ENCODE results near the gene CST3. TPM values are rescaled to one million over a fixed set of nuclear protein-coding genes. Genes with fewer than 3 reads are reported as not detected.
"Not testable (repeated sequence)": the region's sequence is repeated elsewhere in the genome, so short reads cannot be mapped to it uniquely, and the experiment has no call there.

The CST3 gene
- total RNA-seq, 1 donor from 2014 or later, result 2,306 TPM

DNA sequence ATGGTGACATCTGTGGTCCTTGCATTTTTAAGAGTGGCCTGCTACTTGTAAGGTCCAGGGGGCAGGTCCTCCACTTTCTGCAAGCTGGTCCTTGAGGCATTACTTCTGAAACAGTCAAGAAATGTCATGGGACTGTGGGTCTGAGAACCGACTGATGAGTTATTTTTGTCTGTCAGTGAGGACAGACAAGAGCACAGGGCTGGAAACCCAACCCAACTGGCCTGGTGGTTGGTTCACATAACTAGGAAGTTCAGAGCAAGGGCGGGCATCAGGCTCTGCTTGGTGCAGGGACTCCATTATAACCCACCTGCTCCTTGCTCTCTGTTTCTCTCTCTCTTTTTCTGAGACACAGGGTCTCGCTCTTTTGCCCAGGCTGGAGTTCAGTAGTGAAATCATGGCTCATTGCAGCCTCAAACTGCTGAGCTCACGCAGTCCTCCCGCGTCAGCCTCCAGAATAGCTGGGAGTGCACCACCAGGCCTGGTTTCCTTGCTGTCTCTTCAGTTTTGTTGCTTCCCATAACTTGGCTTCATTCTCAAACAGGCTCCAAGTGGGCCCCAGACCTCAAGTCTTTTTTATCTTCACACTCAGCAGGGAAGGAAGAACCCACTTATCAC lies 9.2 kb downstream of the CST3 start:
- DNase-seq (ENCODE audit: low spot score), result no peak

DNA sequence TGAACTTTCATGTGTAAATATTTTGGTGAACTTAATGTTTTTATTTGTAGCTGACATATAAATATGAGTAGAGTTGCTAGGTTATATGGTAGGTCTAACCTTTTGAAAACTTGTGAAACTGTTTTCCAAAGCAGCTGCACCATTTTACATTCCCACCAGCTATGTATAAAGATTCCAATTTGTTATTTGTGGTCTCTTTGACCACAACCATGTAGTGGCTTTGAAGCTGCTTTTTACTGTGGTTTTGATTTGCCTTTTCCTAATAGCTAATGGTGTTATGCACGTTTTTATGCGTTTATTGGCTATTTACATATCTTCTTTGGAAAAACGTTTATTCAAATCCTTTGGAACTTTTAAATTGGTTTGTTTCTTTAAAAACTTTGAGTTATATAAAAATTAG lies 10.3 kb downstream of the CST3 start:
- DNase-seq (ENCODE audit: low spot score), result no peak

DNA sequence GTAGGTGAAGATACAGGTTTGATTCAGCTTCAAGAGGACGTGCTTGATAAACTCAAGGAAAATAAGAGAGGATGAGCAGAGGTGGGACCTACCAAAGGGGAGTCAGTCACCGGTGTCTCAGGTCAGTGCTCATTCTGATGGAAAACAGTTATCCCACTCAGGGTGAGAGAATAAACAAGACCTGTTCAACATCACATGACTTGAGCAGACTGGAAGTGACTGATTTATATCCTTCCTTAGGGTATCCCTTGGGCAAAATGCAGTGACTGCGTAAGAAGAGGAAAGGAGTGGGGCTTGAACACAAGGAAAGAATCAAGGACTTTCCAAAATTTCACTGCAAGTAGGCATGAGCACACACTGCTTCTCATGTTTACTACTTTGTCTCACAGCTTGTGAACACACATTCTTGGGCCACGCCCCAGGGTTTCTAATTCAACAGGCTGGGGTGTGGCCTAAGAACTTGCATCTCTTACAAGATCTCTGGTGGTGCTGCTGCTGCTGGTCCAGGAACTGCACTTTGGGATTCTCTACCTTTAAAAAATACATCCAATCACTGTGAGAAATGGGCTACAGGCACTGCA lies 11.6 kb downstream of the CST3 start:
- DNase-seq (ENCODE audit: low spot score), result peak; percentile 41

DNA sequence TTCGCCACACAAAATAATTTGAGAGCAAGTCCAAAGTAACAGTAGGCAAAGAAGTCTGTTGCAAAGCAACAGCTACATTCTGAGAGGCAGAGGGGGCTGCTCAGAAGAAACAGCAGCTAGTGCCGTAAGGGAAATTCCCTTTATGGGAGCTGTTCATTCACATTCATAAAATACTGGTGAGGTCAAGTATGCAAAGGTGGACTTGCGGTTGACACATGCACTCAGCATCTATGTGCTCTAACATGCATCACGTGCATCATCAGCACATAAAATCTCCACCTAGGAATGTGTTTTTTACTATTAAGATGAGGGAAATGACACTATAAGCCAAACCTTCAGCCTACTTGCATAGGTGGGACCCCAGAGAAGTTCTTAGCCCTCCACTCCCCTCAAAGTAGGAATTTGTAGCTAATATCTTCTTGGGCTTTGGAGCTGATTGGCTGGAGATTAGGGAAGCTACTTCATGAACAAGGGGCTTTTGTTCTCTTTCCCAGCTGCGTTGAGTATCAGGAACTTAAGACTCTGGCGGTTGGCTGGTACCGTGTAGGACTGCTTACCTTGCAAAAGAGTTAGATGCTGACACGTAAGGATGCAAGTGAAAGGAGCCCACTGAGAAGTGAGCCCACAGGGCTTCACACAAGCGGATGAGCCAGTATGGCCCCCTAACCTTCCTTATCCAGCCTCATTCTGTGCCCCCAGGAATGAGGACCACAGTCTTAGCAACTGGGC lies 12.4 kb downstream of the CST3 start:
- DNase-seq (ENCODE audit: low spot score), result no peak

DNA sequence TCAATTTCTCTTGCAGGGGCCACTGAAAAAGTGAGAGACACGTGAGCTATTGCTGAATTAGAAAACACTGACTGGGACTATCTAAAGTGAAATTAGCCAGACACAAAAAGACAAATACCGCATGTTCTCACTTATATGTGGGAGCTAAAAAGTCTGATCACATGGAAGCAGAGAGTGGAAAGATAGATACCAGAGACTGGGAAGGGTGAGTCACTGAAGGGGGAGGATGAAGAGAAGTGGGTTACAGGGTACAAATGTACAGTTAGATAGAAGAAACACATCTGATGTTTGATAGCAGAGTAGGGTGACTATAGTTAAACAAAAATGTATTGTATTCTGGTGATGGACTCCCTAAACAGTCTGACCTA lies 13.4 kb downstream of the CST3 start:
- DNase-seq (ENCODE audit: low spot score), result no peak

DNA sequence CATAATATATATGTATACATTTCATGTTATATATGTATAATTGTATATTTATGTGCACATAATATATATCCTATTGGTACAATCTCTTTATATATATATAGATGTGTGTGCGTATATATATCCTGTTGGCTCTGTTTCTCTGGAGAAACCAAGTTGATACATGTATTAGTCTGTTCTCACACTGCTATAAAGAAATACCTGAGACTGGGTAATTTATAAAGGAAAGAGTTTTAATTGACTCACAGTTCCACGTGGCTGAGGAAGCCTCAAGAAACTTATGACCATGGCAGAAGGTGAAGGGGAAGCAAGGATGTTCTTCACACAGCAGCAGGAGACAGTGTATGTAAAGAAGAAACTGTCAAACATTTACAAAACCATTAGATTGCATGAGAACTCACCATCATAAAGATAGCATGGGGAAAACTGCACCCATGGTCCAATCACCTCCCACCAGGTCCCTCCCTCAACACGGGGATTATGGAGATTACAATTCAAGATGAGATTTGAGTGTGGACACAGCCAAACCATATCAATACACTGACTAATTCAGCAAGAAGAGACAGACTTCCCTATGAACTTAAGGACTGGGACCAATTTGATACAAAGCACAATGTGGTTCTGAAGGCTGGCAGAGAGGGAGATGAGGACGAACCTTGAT lies 14.0 kb downstream of the CST3 start:
- DNase-seq (ENCODE audit: low spot score), result no peak

DNA sequence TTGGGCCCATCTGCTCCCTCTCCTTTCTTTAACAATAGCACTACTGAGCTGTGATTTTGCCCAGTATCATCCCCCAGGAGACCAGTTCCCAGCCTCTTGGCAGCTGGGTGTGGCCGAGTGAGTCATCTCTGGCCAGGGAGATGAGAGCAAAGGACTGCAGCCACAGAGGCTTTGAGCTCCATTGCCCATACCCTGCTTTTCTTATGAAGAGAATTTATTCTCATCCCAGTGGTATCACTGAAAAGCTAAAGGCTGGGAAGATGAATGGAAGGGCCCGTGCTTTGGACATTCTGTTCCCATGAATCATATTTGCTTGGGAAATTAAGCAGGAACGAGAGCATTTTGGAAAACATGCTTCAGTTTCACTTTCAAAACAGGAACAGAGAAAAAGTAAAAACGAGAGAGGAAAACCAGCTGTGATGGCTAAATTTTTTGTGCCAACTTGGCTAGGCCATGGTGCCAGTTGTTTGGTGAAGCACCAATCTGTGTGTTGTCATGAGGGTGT lies 14.9 kb downstream of the CST3 start:
- peak; percentile 67 for DNase-seq (ENCODE audit: low spot score)

DNA sequence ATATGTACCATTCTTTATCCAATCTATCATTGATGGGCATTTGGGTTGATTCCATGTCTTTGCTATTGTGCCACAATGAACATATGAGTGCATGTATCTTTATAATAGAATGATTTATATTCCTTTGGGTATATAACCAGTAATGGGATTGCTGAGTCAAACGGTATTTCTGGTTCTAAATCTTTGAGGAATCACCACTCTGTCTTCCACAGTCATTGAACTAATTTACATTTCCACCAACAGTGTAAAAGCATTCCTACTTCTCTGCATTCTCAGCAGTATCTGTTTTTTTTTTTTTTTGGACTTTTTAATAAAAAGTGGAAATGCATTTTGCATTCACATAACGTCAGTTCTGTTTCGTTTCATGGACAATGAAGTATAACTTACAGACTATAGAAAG lies 15.4 kb downstream of the CST3 start:
- not testable (repeated sequence) for DNase-seq (ENCODE audit: low spot score)

DNA sequence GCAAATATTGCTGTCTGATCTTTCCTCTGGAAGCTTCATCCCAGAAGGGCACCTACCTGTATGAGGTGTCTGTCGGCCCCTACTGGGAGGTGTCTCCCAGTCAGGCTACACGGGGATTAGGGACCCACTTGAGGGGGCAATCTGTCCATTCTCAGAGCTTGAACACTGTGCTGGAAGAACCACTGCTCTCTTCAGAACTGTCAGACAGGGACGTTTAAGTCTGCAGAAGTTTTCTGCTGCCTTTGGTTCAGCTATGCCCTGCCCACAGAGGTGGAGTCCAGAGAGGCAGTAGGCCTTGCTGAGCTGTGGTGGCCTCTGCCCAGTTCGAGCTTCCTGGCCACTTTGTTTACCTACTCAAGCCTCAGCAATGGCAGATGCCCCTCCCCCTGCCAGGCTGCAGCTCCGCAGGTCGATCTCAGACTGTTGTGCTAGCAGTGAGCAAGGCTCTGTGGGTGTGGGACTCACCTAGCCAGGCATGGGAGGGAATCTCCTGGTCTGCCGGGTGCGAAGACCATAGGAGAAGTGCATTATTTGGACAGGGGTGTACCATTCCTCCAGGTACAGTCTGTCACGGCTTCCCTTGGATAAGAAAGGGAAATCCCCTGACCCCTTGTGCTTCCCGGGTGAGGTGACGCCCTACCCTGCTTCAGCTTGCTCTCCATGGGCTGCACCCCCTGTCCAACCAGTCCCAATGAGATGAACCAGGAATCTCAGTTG lies 16.9 kb downstream of the CST3 start:
- DNase-seq (ENCODE audit: low spot score), result peak; percentile 82

DNA sequence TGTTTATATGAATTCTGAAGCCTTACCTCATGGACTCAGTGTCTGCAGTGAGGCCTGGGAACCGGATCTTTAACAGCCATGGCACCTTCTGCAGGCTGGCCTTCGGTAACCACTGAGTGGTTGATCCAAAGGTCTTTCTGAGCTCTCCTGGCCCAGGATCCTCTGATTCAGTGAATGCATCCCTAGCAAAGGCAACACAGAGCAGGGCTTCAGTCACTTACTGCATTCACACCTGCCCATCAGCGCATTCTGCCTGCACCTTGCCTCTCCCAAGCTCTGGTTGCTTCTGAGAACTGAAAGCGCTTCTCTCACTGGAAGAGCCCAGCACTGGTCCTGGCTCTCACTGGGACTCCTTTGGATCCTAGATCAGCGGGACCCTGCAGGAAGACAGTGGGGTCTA lies 23.6 kb downstream of the CST3 start:
- no peak for DNase-seq (ENCODE audit: low spot score)

DNA sequence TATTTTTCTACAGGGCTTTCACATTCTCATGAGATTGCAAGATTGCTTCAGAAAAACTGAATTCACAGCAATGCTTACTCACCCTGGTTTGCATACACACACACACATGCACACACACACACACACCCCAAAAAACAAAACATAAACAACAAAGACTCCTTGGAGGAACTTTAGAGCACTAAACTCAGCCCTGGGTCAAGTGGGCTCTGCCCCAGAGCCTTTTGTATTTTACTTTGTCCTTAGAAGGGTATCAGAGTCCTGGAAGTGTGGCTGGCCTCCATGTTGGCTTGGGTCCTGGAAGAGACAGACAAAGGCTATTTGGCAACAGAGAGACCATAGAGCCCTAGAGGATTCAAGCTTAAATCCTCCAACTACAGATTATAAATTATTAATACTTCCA lies 24.1 kb downstream of the CST3 start:
- no peak for DNase-seq (ENCODE audit: low spot score)

DNA sequence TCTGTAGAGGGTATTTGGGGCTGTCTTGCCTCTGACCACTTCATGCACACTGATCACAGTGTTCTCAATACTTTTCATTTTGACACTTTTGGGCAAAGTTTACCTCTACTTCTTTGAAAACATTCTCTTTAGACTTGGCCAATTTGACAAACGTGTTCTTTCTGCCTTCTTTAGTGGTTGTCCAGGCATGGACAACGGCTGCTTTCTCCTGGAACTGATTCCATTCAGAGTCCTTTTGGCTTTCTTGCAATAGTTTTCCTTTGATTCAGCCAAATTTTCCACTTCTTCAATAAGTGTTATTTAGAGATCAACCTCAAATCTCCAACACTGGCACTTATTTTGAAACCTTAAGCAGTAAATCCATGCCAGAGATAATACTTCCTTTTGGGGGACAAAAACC lies 25.4 kb downstream of the CST3 start:
- no peak for DNase-seq (ENCODE audit: low spot score)

DNA sequence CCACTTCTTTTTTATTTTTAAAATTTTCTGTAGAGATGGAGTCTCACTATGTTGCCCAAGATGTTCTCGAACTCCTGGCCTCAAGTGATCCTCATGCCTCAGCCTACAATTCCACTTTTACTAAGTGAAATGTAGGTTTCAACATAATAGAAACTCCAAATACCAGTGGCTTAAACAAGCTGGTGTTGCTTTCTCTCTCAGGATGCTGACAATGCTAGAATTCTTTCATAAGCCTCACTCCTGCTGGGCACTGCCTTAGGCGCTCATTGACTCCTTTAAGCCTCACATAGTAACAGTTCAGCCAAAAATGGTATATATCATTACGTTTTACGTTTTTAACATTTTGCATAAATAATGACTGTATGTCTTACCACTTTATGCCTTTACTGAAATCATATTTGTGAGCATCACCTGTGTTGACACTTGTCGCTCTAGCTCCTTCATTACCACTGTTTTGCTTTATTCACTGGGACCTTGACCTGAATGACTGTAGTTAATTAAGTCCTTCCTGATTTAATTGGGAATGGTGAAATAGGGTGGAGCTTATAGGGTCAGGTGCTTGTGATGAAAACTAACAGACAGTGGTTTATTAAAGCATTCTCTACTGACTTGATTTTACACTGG lies 28.2 kb downstream of the CST3 start:
- DNase-seq (ENCODE audit: low spot score), result no peak

DNA sequence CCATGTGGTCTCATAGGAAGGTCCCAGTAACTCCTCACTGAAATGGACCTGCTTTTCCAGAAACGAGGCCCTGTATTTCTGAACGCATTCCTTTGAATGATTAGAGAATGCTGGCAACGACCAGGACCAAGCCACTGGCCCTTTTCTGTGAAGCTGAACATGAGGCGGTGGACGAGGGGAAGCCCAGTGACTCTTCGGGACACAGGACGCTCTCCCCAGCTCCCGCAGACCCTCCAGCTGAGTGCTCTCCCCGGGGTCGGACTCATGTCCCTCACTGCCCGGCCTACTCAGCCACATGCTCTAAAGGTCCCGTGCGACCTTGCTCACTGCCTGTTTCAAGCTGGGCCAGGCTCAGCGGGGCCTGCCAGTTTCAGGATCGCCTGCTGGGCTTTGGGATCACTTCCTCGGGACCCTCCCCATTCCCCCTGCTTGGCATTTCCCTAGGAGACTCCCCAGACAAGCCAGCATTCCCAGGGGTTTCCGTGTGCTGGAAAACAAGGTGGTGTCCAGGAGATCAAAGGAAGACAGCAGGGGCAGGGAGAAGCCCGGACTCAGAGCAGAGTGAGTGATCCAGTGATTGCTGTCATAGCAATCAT lies 29.4 kb downstream of the CST3 start:
- DNase-seq (ENCODE audit: low spot score), result no peak

DNA sequence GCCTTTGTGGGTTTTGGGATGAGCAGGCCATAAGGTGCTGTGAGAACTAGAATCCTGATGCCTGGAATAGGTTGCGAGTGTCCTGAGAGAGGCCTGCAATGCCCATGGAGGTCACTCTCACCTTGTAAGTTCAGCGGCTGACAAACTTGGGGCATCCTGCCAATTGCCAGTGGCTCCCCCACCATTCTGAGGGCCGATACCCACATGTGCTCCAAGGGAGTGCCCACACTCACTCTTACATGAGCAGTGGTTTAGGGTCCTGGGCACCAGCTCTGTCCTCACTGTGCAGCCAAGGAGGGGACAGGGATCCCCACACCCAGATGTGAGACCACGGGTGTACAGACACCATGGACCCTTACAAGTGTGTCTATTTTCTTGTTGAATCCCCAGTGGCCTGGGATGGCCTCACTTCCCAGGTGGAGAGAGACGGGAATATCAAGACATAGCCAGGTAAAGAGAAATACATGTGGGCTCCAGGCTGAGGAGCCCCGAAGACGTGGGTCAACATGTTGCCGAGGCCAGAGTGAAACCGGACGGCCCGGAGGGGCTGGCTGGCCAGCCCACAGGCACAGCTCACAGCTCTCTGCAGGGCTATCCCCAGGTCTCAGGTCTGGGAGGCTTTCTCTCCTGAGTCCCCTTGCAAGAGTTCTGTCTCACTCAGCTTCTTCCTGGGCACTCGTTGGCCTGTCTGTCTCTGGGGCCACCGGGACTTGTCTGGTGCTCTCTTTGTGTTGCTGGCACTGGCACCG lies 30.1 kb downstream of the CST3 start:
- DNase-seq (ENCODE audit: low spot score), result no peak

DNA sequence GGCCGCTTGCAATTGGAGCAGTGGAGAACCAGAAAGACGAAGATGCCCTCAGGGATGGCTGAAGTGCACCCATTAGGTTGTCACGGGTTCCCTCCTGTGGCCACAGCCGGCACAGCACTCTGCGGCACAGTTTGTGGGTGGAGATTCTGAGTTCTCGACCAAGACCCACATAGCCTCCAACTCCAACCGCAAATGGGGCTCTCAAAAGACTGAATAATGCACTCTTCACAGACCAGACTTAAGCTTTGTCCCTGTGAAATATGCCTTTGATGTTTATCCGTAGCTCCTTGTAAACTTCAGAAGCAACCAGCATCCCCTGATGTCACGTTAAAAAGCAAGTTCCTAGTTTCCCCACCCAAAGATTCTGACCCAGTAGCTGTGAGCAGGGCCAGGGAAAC lies 31.1 kb downstream of the CST3 start:
- peak; percentile 79 for DNase-seq (ENCODE audit: low spot score)

DNA sequence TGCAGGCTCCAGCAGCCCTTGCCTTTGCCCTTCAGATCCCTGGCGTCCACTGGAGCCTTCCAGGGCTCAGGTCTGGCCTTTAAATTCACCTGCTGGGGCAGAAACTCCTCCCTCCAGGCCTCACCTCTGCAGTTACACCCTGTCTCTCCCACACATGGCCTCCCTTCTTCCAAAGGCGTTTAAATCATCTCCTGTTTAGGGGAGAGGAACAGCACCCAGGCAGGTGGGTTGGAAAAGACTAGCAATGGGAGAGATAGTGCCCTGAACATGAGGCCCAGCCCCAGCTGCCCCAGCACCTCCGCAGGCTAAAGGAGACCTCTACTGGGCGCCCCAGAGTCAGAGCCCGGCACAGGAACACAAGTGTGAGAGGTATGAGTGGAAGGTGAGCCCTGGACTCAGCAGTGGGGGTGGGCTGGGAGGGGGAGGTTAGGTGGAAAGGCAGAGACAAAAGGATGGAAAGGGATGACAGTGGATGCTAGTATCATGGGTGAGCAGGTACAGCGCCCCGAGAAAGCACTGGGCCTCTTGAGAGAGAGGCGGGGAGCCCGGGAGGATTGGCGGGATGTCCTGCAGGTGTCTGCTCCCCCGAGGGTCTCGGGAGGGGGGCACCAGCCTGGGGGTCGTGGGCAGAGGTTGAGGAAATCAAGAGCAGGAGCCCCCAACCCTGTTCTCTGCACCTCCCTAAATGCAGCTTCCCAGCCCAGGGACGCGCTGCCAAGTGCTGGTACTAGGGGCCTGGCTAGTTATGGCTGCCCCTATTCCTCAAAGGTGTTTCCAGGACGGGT lies 31.7 kb downstream of the CST3 start, which contains the start of gene CST9:
CST9 (minus strand) TSS at position 51 of the 785 bp plus-strand sequence. CDS start 53 bp downstream, outside the sequence.
- DNase-seq (ENCODE audit: low spot score), result no peak

DNA sequence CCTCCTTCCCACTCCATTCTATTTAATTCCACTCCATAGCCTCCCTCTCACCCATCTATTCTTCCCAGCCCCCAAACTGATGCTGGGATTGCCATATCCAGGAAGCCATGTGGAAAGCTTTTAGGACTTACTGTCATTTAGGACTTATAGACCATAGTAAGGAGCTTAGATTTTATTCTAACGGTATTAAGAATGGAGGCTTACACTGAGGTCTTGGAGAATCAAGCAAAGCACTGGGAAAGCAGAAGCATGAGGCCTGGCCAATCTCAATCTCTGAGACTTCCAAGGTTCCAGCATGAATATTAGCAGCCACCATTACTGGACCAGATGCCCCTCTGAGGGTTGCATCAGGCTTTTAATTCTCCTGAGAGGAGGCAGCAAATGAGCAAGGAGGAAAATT lies 33.4 kb downstream of the CST3 start:
- no peak for DNase-seq (ENCODE audit: low spot score)

DNA sequence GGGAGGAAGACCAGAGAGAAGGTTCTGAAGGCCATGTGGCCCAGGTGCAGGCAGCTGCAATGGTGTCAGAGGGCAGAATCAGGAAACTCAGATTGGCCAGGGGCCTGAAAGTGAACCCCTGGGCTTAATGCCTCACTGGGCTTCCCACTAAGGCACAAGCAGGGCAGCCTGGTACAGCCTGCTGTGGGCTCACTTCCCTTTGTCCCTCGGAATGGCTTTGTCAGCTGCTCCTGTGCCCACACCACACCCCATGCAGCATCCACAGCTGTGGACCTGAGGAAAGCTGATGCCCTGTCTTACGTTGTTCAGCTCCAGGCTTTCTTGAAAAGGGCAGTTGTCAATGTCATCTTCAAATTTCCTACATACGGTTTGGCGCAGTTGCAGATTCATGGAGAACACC lies 34.4 kb downstream of the CST3 start:
- DNase-seq (ENCODE audit: low spot score), result no peak

DNA sequence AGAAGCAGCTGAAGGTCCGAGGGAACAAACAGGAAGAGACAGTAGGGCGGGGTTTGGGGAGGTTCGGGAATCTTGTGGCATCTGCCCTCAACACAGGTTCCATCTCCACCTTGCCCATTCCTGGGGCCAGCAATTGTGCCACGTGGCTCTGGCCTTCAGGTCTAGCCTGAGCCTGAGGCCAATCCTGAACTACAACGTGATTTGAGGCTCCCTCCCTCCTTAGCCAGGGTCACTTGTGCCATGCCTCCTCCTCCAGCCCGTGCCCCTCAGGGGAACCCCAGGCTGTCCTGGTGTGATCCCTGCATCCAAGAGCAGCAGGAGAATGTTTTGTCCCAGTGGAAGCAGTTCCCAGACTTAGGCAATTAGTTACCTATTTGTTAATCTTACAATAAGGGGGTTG lies 35.1 kb downstream of the CST3 start:
- no peak for DNase-seq (ENCODE audit: low spot score)
